Measurements from ENCODE around the gene CEP68. TPM values are rescaled to one million over a fixed set of nuclear protein-coding genes. Genes with fewer than 3 reads are reported as not detected.

CEP68 gene
- total RNA-seq, 2 experiments from 2014 or later, result 12.8 to 13.3 TPM

DNA sequence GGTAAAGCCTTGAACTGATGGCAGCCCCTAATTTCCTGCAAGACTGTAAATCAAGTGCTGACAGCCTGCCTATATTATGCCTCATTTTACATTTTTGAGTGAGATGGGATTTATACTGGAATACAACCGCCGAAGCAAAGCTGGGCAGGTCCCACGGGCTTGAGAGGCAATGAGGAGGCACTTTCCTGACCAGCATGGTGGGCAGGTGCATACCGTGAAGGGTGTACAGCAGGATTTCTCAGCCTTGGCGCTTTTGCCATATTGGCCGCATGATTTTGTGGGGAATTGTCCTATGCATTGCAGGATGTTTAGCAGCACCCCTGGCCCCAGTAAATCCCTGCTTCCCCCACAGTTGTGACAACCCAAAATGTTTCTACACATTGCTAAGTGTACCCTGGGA is 22.8 kb downstream of the CEP68 start:
- no peaks in the 10 kb centered on the region for H3K27me3 Mint-ChIP-seq
- H3K4me1 Mint-ChIP-seq, result no peaks in the 10 kb centered on the region
- no peak overlapping the region for H3K27ac Mint-ChIP-seq
- POLR2A ChIA-PET, result interaction anchor here (0.9 kb wide), 1 partner anchor 22 kb away, joined by 3 read pairs; no protein-coding TSS in a partner anchor
- no peak for DNase-seq
- no peaks in the 10 kb centered on the region for H3K9me3 Mint-ChIP-seq
- peaks cover 37% of the 10 kb centered on the region for H3K36me3 Mint-ChIP-seq (ENCODE audit: low read depth)
- no peak overlapping the region for H3K4me3 Mint-ChIP-seq
- CTCF ChIA-PET, result interaction anchor here (0.5 to 0.9 kb wide), 2 partner anchors 16 to 90 kb away, joined by 3 read pairs; no protein-coding TSS in a partner anchor

GRCh38 chr2:65081232-65081685 is 25.0 kb downstream of the CEP68 start:
- Mint-ChIP-seq H3K27ac (no peak overlapping the region), H3K9me3 (no peaks in the 10 kb centered on the region), H3K36me3 (ENCODE audit: low read depth) (peaks cover 49% of the 10 kb centered on the region), H3K4me1 (no peaks in the 10 kb centered on the region), H3K27me3 (no peaks in the 10 kb centered on the region), H3K4me3 (no peak overlapping the region)
- ChIA-PET CTCF (no interaction called here), POLR2A (no interaction called here)
- no peak for DNase-seq

DNA sequence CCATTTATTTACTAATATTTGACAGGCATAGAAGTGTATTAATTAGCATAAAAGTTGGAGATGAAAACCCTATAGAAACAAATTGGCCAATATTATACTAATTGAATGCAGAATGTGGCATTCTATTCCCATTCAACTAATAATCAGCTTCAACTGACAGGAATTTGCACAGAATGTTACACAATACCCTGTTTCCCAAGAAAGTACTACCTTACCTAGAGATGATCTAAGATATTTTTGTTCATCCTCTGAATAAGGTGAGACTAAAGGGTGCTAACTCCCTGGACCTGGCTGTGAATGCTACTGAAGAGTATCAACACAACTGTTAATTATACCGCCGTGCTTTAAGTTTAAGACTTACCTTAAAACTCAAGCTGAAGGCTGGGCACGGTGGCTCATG is 28.9 kb downstream of the CEP68 start:
- DNase-seq, result no peak
- H3K4me1 Mint-ChIP-seq, result no peaks in the 10 kb centered on the region
- peaks cover 57% of the 10 kb centered on the region for H3K36me3 Mint-ChIP-seq (ENCODE audit: low read depth)
- ChIA-PET POLR2A (interaction anchor here (2.3 kb wide), 1 partner anchor 45 kb away, joined by 8 read pairs; the partner anchor contains the start of gene RAB1A), CTCF (interaction anchor here (2.0 kb wide), 1 partner anchor 45 kb away, joined by 5 read pairs; the partner anchor contains the start of gene RAB1A)
- no peak overlapping the region for H3K4me3 Mint-ChIP-seq
- no peaks in the 10 kb centered on the region for H3K27me3 Mint-ChIP-seq
- no peaks in the 10 kb centered on the region for H3K9me3 Mint-ChIP-seq
- no peak overlapping the region for H3K27ac Mint-ChIP-seq

DNA sequence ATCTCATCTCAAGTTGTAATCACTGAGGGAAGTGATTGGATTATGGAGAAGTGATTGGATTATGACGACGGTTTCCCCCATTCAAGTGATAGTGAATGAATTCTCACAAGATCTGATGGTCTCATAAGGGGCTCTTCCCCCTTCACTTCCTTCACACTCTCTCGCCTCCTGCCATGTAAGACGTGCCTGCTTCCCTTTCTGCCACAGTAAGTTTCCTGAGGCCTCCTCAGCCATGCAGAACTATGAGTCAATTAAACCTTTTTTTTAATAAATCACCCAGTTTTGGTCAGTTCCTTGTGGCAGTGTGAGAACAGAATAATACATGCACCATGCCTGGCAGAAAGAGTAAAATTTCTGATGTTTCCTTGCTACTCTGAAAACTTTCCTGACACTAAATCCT is 36.6 kb downstream of the CEP68 start:
- Mint-ChIP-seq H3K27ac (no peak overlapping the region), H3K36me3 (ENCODE audit: low read depth) (peaks cover 54% of the 10 kb centered on the region), H3K27me3 (no peaks in the 10 kb centered on the region), H3K9me3 (no peaks in the 10 kb centered on the region), H3K4me3 (no peak overlapping the region), H3K4me1 (peaks cover 11% of the 10 kb centered on the region)
- CTCF ChIA-PET, result interaction anchor here (0.7 kb wide), 1 partner anchor 25 kb away, joined by 4 read pairs; no protein-coding TSS in a partner anchor
- DNase-seq, result no peak
- POLR2A ChIA-PET, result interaction anchor here (1.0 to 1.6 kb wide), 2 partner anchors 37 kb away, joined by 3 to 6 read pairs; partner anchors contain the start of gene RAB1A

DNA sequence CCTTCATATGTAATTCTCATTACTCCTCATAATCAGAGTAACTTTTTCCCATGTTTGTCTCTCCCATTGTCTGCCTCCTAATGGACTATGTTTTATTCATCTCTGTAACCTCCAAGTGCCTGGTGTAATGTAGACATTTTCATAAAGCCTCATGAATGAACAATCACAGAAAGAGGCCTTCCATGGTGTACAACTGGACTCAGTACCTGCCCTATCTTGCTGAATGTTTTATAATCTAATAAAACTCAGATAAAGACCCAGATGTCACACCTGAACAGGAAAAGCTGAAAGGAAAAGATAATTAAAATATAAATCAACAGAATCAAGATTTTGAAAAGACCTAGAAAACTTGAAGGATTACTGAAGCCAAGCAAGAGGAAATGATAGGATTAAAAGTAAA is 37.0 kb downstream of the CEP68 start:
- no peak for DNase-seq
- Mint-ChIP-seq H3K27ac (no peak overlapping the region), H3K27me3 (no peaks in the 10 kb centered on the region), H3K4me3 (no peak overlapping the region), H3K4me1 (peaks cover 12% of the 10 kb centered on the region), H3K9me3 (no peaks in the 10 kb centered on the region), H3K36me3 (ENCODE audit: low read depth) (peaks cover 55% of the 10 kb centered on the region)
- ChIA-PET POLR2A (no interaction called here), CTCF (interaction anchor here (0.7 kb wide), 1 partner anchor 25 kb away, joined by 4 read pairs; no protein-coding TSS in a partner anchor)

- H3K36me3 Mint-ChIP-seq (ENCODE audit: low read depth), result peaks cover 50% of the 10 kb centered on the region
- no peak for DNase-seq
- ChIA-PET CTCF (interaction anchor here (1.0 kb wide), 1 partner anchor 30 kb away, joined by 3 read pairs; no protein-coding TSS in a partner anchor), POLR2A (no interaction called here)
- no peaks in the 10 kb centered on the region for H3K9me3 Mint-ChIP-seq
- H3K4me1 Mint-ChIP-seq, result peaks cover 20% of the 10 kb centered on the region
- H3K27ac Mint-ChIP-seq, result no peak overlapping the region
- H3K27me3 Mint-ChIP-seq, result no peaks in the 10 kb centered on the region
- H3K4me3 Mint-ChIP-seq, result no peak overlapping the region
Measured at GRCh38 chr2:65096948-65097347, 40.7 kb downstream of the CEP68 start.

DNA sequence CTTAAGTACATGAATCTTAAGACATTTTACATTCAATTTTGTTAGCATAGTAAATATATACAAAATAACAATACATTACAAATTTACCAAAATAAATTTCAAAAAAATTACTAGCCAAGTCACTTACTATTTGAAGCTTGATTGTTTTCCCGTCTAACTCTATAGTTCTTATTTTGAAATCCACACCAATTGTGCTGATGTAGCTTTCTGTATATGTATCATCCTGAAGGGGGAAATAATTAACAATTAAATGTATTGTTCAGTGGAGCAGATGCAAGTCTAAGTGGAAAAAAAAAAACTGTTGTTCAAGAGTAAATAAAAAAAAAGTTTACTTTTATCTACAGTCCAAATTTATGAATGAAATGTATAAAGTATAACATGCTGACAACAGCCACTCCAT is 41.6 kb downstream of the CEP68 start:
- Mint-ChIP-seq H3K4me3 (no peak overlapping the region), H3K9me3 (no peaks in the 10 kb centered on the region), H3K27ac (no peak overlapping the region), H3K27me3 (no peaks in the 10 kb centered on the region), H3K4me1 (peaks cover 18% of the 10 kb centered on the region), H3K36me3 (ENCODE audit: low read depth) (peaks cover 51% of the 10 kb centered on the region)
- DNase-seq, result no peak
- CTCF ChIA-PET, result no interaction called here
- POLR2A ChIA-PET, result no interaction called here

DNA sequence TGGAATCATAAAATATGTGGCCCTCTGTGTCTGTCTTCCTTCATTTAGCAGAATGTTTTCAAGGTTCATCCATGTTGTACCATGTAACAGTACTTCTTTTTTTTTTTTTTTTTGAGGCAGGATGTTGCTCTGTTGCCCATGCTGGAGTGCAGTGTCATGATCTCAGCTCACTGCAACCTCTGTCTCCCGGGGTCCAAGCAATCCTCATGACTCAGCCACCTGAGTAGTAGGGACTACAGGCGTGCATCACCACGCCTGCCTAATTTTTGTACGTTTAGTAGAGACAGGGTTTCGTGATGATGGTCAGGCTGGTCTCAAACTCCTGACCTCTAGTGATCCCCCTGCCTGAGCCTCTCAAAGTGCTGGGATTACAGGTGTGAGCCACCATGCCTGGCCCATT is 42.5 kb downstream of the CEP68 start:
- H3K4me1 Mint-ChIP-seq, result peaks cover 17% of the 10 kb centered on the region
- H3K27me3 Mint-ChIP-seq, result no peaks in the 10 kb centered on the region
- no peak overlapping the region for H3K4me3 Mint-ChIP-seq
- CTCF ChIA-PET, result no interaction called here
- H3K9me3 Mint-ChIP-seq, result no peaks in the 10 kb centered on the region
- POLR2A ChIA-PET, result no interaction called here
- H3K27ac Mint-ChIP-seq, result no peak overlapping the region
- DNase-seq, result no peak
- H3K36me3 Mint-ChIP-seq (ENCODE audit: low read depth), result peaks cover 47% of the 10 kb centered on the region

GRCh38 chr2:65101071-65101470 is 44.9 kb downstream of the CEP68 start:
- no peak overlapping the region for H3K4me3 Mint-ChIP-seq
- no peaks in the 10 kb centered on the region for H3K9me3 Mint-ChIP-seq
- peaks cover 52% of the 10 kb centered on the region for H3K36me3 Mint-ChIP-seq (ENCODE audit: low read depth)
- no peaks in the 10 kb centered on the region for H3K27me3 Mint-ChIP-seq
- CTCF ChIA-PET, result interaction anchor here (0.7 to 0.8 kb wide), 3 partner anchors 68 to 977 kb away, joined by 3 to 5 read pairs (median 3); no protein-coding TSS in a partner anchor
- H3K4me1 Mint-ChIP-seq, result peaks cover 21% of the 10 kb centered on the region
- no peak overlapping the region for H3K27ac Mint-ChIP-seq
- POLR2A ChIA-PET, result interaction anchor here (1.7 kb wide), 1 partner anchor 28 kb away, joined by 3 read pairs; no protein-coding TSS in a partner anchor
- no peak for DNase-seq

GRCh38 chr2:65103013-65103715 is 46.9 kb downstream of the CEP68 start:
- H3K27me3 Mint-ChIP-seq, result no peaks in the 10 kb centered on the region
- H3K4me1 Mint-ChIP-seq, result peaks cover 13% of the 10 kb centered on the region
- DNase-seq, result no peak
- no peak overlapping the region for H3K4me3 Mint-ChIP-seq
- no peaks in the 10 kb centered on the region for H3K9me3 Mint-ChIP-seq
- peaks cover 40% of the 10 kb centered on the region for H3K36me3 Mint-ChIP-seq (ENCODE audit: low read depth)
- CTCF ChIA-PET, result interaction anchor here (1.1 kb wide), 1 partner anchor 38 kb away, joined by 3 read pairs; no protein-coding TSS in a partner anchor
- no peak overlapping the region for H3K27ac Mint-ChIP-seq
- POLR2A ChIA-PET, result no interaction called here

DNA sequence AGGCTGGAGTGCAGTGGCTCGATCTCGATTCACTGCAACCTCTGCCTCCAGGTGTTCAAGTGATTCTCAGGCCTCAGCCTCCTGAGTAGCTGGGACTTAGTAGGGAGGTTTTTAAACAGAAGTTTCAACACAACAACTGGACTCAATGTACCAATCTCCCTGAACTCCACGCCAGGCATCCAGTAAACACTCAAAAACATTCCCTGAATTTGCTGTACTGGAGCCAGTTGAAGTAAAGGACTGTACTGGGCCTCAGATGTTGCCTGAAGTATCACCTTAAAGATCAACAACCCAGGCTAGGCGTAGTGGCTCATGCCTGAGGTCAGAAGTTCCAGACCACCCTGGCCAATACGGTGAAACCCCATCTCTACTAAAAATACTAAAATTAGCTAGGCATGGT is 51.3 kb downstream of the CEP68 start:
- H3K36me3 Mint-ChIP-seq (ENCODE audit: low read depth), result peaks cover 25% of the 10 kb centered on the region
- ChIA-PET POLR2A (no interaction called here), CTCF (interaction anchor here (1.1 kb wide), 1 partner anchor 22 kb away, joined by 3 read pairs; the partner anchor contains the start of gene RAB1A)
- H3K27ac Mint-ChIP-seq, result no peak overlapping the region
- H3K4me3 Mint-ChIP-seq, result no peak overlapping the region
- H3K27me3 Mint-ChIP-seq, result no peaks in the 10 kb centered on the region
- no peaks in the 10 kb centered on the region for H3K9me3 Mint-ChIP-seq
- DNase-seq, result no peak
- H3K4me1 Mint-ChIP-seq, result peaks cover 10% of the 10 kb centered on the region

DNA sequence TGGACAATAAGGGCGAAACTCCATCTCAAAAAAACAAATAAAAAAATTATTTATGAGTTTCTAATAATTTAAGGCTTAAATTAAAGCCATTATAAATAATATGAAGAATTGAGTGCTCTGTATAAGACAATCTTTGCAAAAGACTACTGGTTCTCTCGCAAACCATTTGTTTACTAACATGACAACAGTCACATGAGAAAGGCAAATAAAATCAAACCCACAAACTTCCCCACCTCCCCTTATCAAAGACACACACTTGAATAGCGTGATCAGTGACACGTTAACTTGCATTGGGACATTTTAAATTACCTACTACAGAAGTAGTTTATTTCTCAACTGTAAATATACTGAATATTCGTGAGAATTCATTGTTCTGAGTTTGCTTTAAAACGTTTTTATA is 52.6 kb downstream of the CEP68 start:
- peaks cover 22% of the 10 kb centered on the region for H3K36me3 Mint-ChIP-seq (ENCODE audit: low read depth)
- ChIA-PET POLR2A (interaction anchor here (1.2 kb wide), 1 partner anchor 46 kb away, joined by 3 read pairs; no protein-coding TSS in a partner anchor), CTCF (no interaction called here)
- H3K9me3 Mint-ChIP-seq, result no peaks in the 10 kb centered on the region
- peaks cover 13% of the 10 kb centered on the region for H3K4me1 Mint-ChIP-seq
- H3K27me3 Mint-ChIP-seq, result no peaks in the 10 kb centered on the region
- no peak for DNase-seq
- H3K27ac Mint-ChIP-seq, result no peak overlapping the region
- H3K4me3 Mint-ChIP-seq, result no peak overlapping the region

- peaks cover 19% of the 10 kb centered on the region for H3K4me1 Mint-ChIP-seq
- no peaks in the 10 kb centered on the region for H3K9me3 Mint-ChIP-seq
- H3K27me3 Mint-ChIP-seq, result no peaks in the 10 kb centered on the region
- no peak overlapping the region for H3K27ac Mint-ChIP-seq
- DNase-seq, result no peak
- peaks cover 6% of the 10 kb centered on the region for H3K36me3 Mint-ChIP-seq (ENCODE audit: low read depth)
- no peak overlapping the region for H3K4me3 Mint-ChIP-seq
- CTCF ChIA-PET, result interaction anchor here (1.4 kb wide), 1 partner anchor 17 kb away, joined by 3 read pairs; the partner anchor contains the start of gene RAB1A
- POLR2A ChIA-PET, result interaction anchor here (0.9 to 2.8 kb wide), 2 partner anchors 17 to 56 kb away, joined by 3 to 14 read pairs; partner anchors contain the start of genes CEP68 and RAB1A
Measured at GRCh38 chr2:65112633-65113032, 56.4 kb downstream of the CEP68 start.

Measured in activated CD4-positive, alpha-beta memory T cell treated with anti-CD3 and anti-CD28 coated beads, Interleukin-2, amount 10 ng/mL, durations not matched to agents 7 days and 5 days (primary cell).